ENCODE measurements around the gene FAM200B.

FAM200B gene

GRCh38 chr4:15711762-15712161 is 30.1 kb downstream of the FAM200B start:
- no peak overlapping the region for H2AFZ ChIP-seq (ENCODE audit: low read length)
- TF ChIP-seq CTCF (IDR thresholded peaks at IDR 0.05; ENCODE audit: low read length) = no peak
- no peak for TF ChIP-seq EZH2 (IDR thresholded peaks at IDR 0.05; ENCODE audit: borderline replicate concordance, low read length)
- H3K27me3 ChIP-seq (ENCODE audit: insufficient read depth, low read length) = no peaks in the 10 kb centered on the region
- no peak overlapping the region for H3K9ac ChIP-seq (ENCODE audit: low read length)
- no peaks in the 10 kb centered on the region for H3K9me2 ChIP-seq (ENCODE audit: low read depth, low read length)
- no peak overlapping the region for H3K4me3 ChIP-seq (ENCODE audit: low read depth, low read length, poor library complexity, severe bottlenecking)
- no peak overlapping the region for H3K27ac ChIP-seq (ENCODE audit: low read depth, low read length, poor library complexity, severe bottlenecking)
- H3K79me2 ChIP-seq (ENCODE audit: insufficient read depth, low read length) = no peaks in the 10 kb centered on the region
- H3F3A ChIP-seq (ENCODE audit: insufficient read depth, low read length) = no peaks in the 10 kb centered on the region
- H3K4me1 ChIP-seq (ENCODE audit: insufficient read depth, low read length, severe bottlenecking) = no peaks in the 10 kb centered on the region
- no peak overlapping the region for H3K4me2 ChIP-seq (ENCODE audit: low read length)
- H3K9me3 ChIP-seq (ENCODE audit: low read length) = no peaks in the 10 kb centered on the region
- H4K20me1 ChIP-seq (ENCODE audit: insufficient read depth, low read length) = no peaks in the 10 kb centered on the region
- no peaks in the 10 kb centered on the region for H3K36me3 ChIP-seq (ENCODE audit: insufficient read depth, low read length)

- Histone ChIP-seq H3K9me2 (ENCODE audit: low read depth, low read length) (no peaks in the 10 kb centered on the region), H3K27ac (ENCODE audit: low read depth, low read length, poor library complexity, severe bottlenecking) (no peak overlapping the region), H3K27me3 (ENCODE audit: insufficient read depth, low read length) (no peaks in the 10 kb centered on the region), H4K20me1 (ENCODE audit: insufficient read depth, low read length) (no peaks in the 10 kb centered on the region), H3K36me3 (ENCODE audit: insufficient read depth, low read length) (no peaks in the 10 kb centered on the region), H3K79me2 (ENCODE audit: insufficient read depth, low read length) (no peaks in the 10 kb centered on the region), H3K4me1 (ENCODE audit: insufficient read depth, low read length, severe bottlenecking) (no peaks in the 10 kb centered on the region), H3K9me3 (ENCODE audit: low read length) (no peaks in the 10 kb centered on the region), H3K4me3 (ENCODE audit: low read depth, low read length, poor library complexity, severe bottlenecking) (no peak overlapping the region), H3K4me2 (ENCODE audit: low read length) (no peak overlapping the region), H3K9ac (ENCODE audit: low read length) (no peak overlapping the region), H2AFZ (ENCODE audit: low read length) (no peak overlapping the region), H3F3A (ENCODE audit: insufficient read depth, low read length) (no peaks in the 10 kb centered on the region)
- TF ChIP-seq CTCF (IDR thresholded peaks at IDR 0.05; ENCODE audit: low read length) (no peak), EZH2 (IDR thresholded peaks at IDR 0.05; ENCODE audit: borderline replicate concordance, low read length) (no peak)
Measured at GRCh38 chr4:15712214-15712613, 30.6 kb downstream of the FAM200B start.

GRCh38 chr4:15714141-15714540 is 32.5 kb downstream of the FAM200B start:
- Histone ChIP-seq H3K4me1 (ENCODE audit: insufficient read depth, low read length, severe bottlenecking) (no peaks in the 10 kb centered on the region), H3K9ac (ENCODE audit: low read length) (no peak overlapping the region), H3K79me2 (ENCODE audit: insufficient read depth, low read length) (no peaks in the 10 kb centered on the region), H3K27ac (ENCODE audit: low read depth, low read length, poor library complexity, severe bottlenecking) (no peak overlapping the region), H3K27me3 (ENCODE audit: insufficient read depth, low read length) (no peaks in the 10 kb centered on the region), H3F3A (ENCODE audit: insufficient read depth, low read length) (no peaks in the 10 kb centered on the region), H3K36me3 (ENCODE audit: insufficient read depth, low read length) (no peaks in the 10 kb centered on the region), H3K9me2 (ENCODE audit: low read depth, low read length) (no peaks in the 10 kb centered on the region), H3K9me3 (ENCODE audit: low read length) (no peaks in the 10 kb centered on the region), H3K4me3 (ENCODE audit: low read depth, low read length, poor library complexity, severe bottlenecking) (no peak overlapping the region), H3K4me2 (ENCODE audit: low read length) (no peak overlapping the region), H4K20me1 (ENCODE audit: insufficient read depth, low read length) (no peaks in the 10 kb centered on the region), H2AFZ (ENCODE audit: low read length) (no peak overlapping the region)
- TF ChIP-seq EZH2 (IDR thresholded peaks at IDR 0.05; ENCODE audit: borderline replicate concordance, low read length) (no peak), CTCF (IDR thresholded peaks at IDR 0.05; ENCODE audit: low read length) (no peak)

All from OCI-LY1 (cell line).